ENCODE measurements around the gene AURKAIP1. TPM values are rescaled to one million over a fixed set of nuclear protein-coding genes. Genes with fewer than 3 reads are reported as not detected.

Gene AURKAIP1
- total and polyA plus RNA-seq, 3 donors from 2014 or later: 224 to 328 (median 313) TPM

DNA sequence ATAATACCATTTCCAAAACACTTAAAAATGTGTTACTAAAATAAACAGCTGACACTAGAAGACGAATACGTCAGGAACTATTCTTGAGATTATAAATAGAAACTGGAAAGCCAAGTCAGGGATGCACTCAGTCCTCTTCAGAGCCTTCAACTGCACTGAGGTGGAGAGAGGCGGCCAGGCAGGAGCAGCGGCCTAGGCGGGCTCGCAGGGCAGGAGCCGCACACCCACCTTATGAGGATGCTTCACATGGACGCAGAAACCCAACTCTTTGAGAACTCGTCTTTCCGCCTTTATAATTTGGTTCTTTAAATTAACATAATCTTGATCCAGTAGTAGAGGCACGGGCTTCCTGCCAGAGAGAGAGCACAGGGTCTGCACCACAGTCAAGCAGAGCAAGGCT, 20.2 kb upstream of the AURKAIP1 start:
- WGBS, 2 donors: 81 to 88% methylated on average over 11 of the region's 11 CpGs
- no peaks in the 10 kb centered on the region for H3K27me3 ChIP-seq
- DNase-seq: no peak
- no peak overlapping the region for H3K27ac ChIP-seq
- H3K4me1 ChIP-seq: peaks cover 14% of the 10 kb centered on the region
- intact Hi-C loops (cut with DNase I; ENCODE audit: low total_unique reads): no loop called here
- H3K9me3 ChIP-seq: no peaks in the 10 kb centered on the region
- H3K4me3 ChIP-seq: no peak overlapping the region
- no peaks in the 10 kb centered on the region for H3K36me3 ChIP-seq (ENCODE audit: low read depth, missing control alignments)
- TF ChIP-seq, protein P1, sequence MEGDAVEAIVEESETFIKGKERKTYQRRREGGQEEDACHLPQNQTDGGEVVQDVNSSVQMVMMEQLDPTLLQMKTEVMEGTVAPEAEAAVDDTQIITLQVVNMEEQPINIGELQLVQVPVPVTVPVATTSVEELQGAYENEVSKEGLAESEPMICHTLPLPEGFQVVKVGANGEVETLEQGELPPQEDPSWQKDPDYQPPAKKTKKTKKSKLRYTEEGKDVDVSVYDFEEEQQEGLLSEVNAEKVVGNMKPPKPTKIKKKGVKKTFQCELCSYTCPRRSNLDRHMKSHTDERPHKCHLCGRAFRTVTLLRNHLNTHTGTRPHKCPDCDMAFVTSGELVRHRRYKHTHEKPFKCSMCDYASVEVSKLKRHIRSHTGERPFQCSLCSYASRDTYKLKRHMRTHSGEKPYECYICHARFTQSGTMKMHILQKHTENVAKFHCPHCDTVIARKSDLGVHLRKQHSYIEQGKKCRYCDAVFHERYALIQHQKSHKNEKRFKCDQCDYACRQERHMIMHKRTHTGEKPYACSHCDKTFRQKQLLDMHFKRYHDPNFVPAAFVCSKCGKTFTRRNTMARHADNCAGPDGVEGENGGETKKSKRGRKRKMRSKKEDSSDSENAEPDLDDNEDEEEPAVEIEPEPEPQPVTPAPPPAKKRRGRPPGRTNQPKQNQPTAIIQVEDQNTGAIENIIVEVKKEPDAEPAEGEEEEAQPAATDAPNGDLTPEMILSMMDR (IDR thresholded peaks at IDR 0.05): no peak
- no peak for TF ChIP-seq POLR2A (IDR thresholded peaks at IDR 0.05)

GRCh38 chr1:1394116-1394515, 19.1 kb upstream of the AURKAIP1 start:
- H3K27me3 ChIP-seq: no peaks in the 10 kb centered on the region
- no peak overlapping the region for H3K4me3 ChIP-seq
- WGBS, 2 donors: 91 to 96% methylated on average over 7 of the region's 7 CpGs
- H3K4me1 ChIP-seq: peaks cover 11% of the 10 kb centered on the region
- no peak for DNase-seq
- no peak overlapping the region for H3K27ac ChIP-seq
- intact Hi-C loops (cut with DNase I; ENCODE audit: low total_unique reads): no loop called here
- H3K9me3 ChIP-seq: no peaks in the 10 kb centered on the region
- TF ChIP-seq, protein P1 (IDR thresholded peaks at IDR 0.05): no peak
- TF ChIP-seq POLR2A (IDR thresholded peaks at IDR 0.05): no peak
- no peaks in the 10 kb centered on the region for H3K36me3 ChIP-seq (ENCODE audit: low read depth, missing control alignments)

- 89 to 93% methylated on average over 11 of the region's 11 CpGs for WGBS, 2 donors
- Histone ChIP-seq H3K27me3 (no peaks in the 10 kb centered on the region), H3K4me3 (no peak overlapping the region), H3K27ac (no peak overlapping the region), H3K36me3 (ENCODE audit: low read depth, missing control alignments) (no peaks in the 10 kb centered on the region), H3K4me1 (peaks cover 11% of the 10 kb centered on the region), H3K9me3 (no peaks in the 10 kb centered on the region)
- DNase-seq: no peak
- TF ChIP-seq POLR2A (IDR thresholded peaks at IDR 0.05): no peak
- TF ChIP-seq, protein P1 (IDR thresholded peaks at IDR 0.05): no peak
- intact Hi-C loops (cut with DNase I; ENCODE audit: low total_unique reads): no loop called here
Observed at GRCh38 chr1:1393428-1393827, 18.4 kb upstream of the AURKAIP1 start.

DNA sequence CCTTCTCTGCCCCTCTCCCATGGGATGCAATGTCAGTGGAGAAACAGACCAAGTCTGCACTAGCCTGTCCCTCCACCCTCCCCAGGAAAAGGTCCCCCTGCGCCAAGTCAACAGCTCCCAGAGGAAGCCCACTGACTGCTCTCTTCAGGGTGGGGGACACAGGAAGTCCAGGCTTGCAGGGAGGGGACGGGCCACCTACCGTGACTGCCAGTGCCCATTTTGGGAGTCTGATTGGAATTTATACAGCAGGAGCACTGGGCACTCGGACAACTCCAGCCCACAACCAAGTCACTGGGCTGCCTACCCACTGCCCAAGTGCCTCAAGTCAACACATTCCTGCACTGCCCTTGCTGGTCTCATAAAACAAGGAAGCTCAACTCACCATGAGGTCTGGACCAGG, 18.0 kb upstream of the AURKAIP1 start:
- Histone ChIP-seq H3K9me3 (no peaks in the 10 kb centered on the region), H3K27ac (no peak overlapping the region), H3K4me3 (no peak overlapping the region), H3K27me3 (no peaks in the 10 kb centered on the region), H3K36me3 (ENCODE audit: low read depth, missing control alignments) (no peaks in the 10 kb centered on the region), H3K4me1 (peaks cover 7% of the 10 kb centered on the region)
- intact Hi-C loops (cut with DNase I; ENCODE audit: low total_unique reads): no loop called here
- no peak for DNase-seq
- WGBS, 2 donors: 79 to 93% methylated on average over 4 of the region's 4 CpGs
- TF ChIP-seq POLR2A (IDR thresholded peaks at IDR 0.05): no peak
- TF ChIP-seq, protein P1 (IDR thresholded peaks at IDR 0.05): no peak

GRCh38 chr1:1391225-1391624, 16.2 kb upstream of the AURKAIP1 start:
- 81 to 88% methylated on average over 12 of the region's 12 CpGs for WGBS, 2 donors
- no peaks in the 10 kb centered on the region for H3K9me3 ChIP-seq
- no peak overlapping the region for H3K4me3 ChIP-seq
- H3K27me3 ChIP-seq: no peaks in the 10 kb centered on the region
- H3K4me1 ChIP-seq: no peaks in the 10 kb centered on the region
- intact Hi-C loops (cut with DNase I; ENCODE audit: low total_unique reads): no loop called here
- no peak for DNase-seq
- no peaks in the 10 kb centered on the region for H3K36me3 ChIP-seq (ENCODE audit: low read depth, missing control alignments)
- TF ChIP-seq, protein P1 (IDR thresholded peaks at IDR 0.05): no peak
- no peak for TF ChIP-seq POLR2A (IDR thresholded peaks at IDR 0.05)
- no peak overlapping the region for H3K27ac ChIP-seq

All from testis (tissue), 3 donors.